H9 (cell line): Measurements from ENCODE around the gene ADGRG1. TPM values are rescaled to one million over a fixed set of nuclear protein-coding genes. Genes with fewer than 3 reads are reported as not detected.

ENCODE experiments used
- DNase-seq: peaks from one replicate; pipeline ENCODE4 v3.0.0-alpha.2; 2017
- H2AFZ ChIP-seq: one replicate; pipeline ENCODE4 v1.6.1; 2013; ENCODE audit warnings: mild to moderate bottlenecking, low read length, control low read depth, moderate library complexity
- H2AK5ac ChIP-seq: 2 replicates; pipeline ENCODE4 v1.6.1; 2013; ENCODE audit warnings: low read length, control low read depth, mixed read lengths; ENCODE audit not compliant: insufficient read length
- H2BK120ac ChIP-seq: one replicate; pipeline ENCODE4 v1.6.1; 2013; ENCODE audit warnings: low read depth, mild to moderate bottlenecking, low read length, control low read depth, inconsistent platforms; ENCODE audit not compliant: poor library complexity, severe bottlenecking
- H2BK12ac ChIP-seq: 2 replicates; pipeline ENCODE4 v1.6.1; 2013; ENCODE audit warnings: low read length, control low read depth, mixed read lengths, low read depth; ENCODE audit not compliant: insufficient read length
- H2BK15ac ChIP-seq: 2 replicates; pipeline ENCODE4 v1.6.1; 2013; ENCODE audit warnings: low read depth, low read length, control low read depth
- H2BK20ac ChIP-seq: one replicate; pipeline ENCODE4 v1.6.1; 2013; ENCODE audit warnings: low read depth, mild to moderate bottlenecking, low read length, control low read depth, inconsistent platforms; ENCODE audit not compliant: poor library complexity, severe bottlenecking
- H2BK5ac ChIP-seq: 2 replicates; pipeline ENCODE4 v1.6.1; 2013; ENCODE audit warnings: low read length, control low read depth, mixed read lengths; ENCODE audit not compliant: insufficient read length
- H3K14ac ChIP-seq: 2 replicates; pipeline ENCODE4 v1.6.1; 2013; ENCODE audit warnings: low read length, control low read depth; ENCODE audit not compliant: insufficient read depth
- H3K18ac ChIP-seq: 2 replicates; pipeline ENCODE4 v1.6.1; 2013; ENCODE audit warnings: low read depth, mild to moderate bottlenecking, mixed read lengths, low read length, control low read depth; ENCODE audit not compliant: insufficient read length
- H3K23ac ChIP-seq: 2 replicates; pipeline ENCODE4 v1.6.1; 2013; ENCODE audit warnings: low read length, control low read depth, mixed read lengths, low read depth; ENCODE audit not compliant: insufficient read length
- H3K23me2 ChIP-seq: 2 replicates; pipeline ENCODE4 v1.6.1; 2013; ENCODE audit warnings: low read depth, mild to moderate bottlenecking, mixed read lengths, low read length, control low read depth; ENCODE audit not compliant: insufficient read length, poor library complexity, severe bottlenecking
- H3K27ac ChIP-seq: 2 replicates; pipeline ENCODE4 v1.5.1; 2013; ENCODE audit warnings: low read length, control low read depth, mixed read lengths, low read depth; ENCODE audit not compliant: insufficient read length
- H3K27me3 ChIP-seq: 2 replicates; pipeline ENCODE4 v1.6.1; 2013; ENCODE audit warnings: low read length, control low read depth, inconsistent platforms; ENCODE audit not compliant: insufficient read depth
- H3K4ac ChIP-seq: 2 replicates; pipeline ENCODE4 v1.6.1; 2013; ENCODE audit warnings: low read depth, mild to moderate bottlenecking, control low read depth, inconsistent platforms, low read length, moderate library complexity
- H3K4me1 ChIP-seq: 2 replicates; pipeline ENCODE4 v1.6.1; 2013; ENCODE audit warnings: low read length, control low read depth, inconsistent platforms; ENCODE audit not compliant: insufficient read depth
- H3K4me2 ChIP-seq: 2 replicates; pipeline ENCODE4 v1.6.1; 2013; ENCODE audit warnings: low read length, control low read depth, mixed read lengths; ENCODE audit not compliant: insufficient read length, insufficient read depth
- H3K56ac ChIP-seq: 2 replicates; pipeline ENCODE4 v1.6.1; 2013; ENCODE audit warnings: low read depth, mild to moderate bottlenecking, mixed read lengths, low read length, control low read depth; ENCODE audit not compliant: insufficient read length
- H3K79me1 ChIP-seq: 2 replicates; pipeline ENCODE4 v1.6.1; 2013; ENCODE audit warnings: low read depth, mild to moderate bottlenecking, moderate library complexity, low read length, control low read depth, inconsistent platforms; ENCODE audit not compliant: insufficient read depth, poor library complexity, severe bottlenecking
- H3K79me2 ChIP-seq: 2 replicates; pipeline ENCODE4 v1.6.1; 2013; ENCODE audit warnings: low read length, control low read depth, inconsistent platforms; ENCODE audit not compliant: insufficient read depth
- H3K9ac ChIP-seq: 2 replicates; pipeline ENCODE4 v1.6.1; 2013; ENCODE audit warnings: low read length, control low read depth, mixed read lengths; ENCODE audit not compliant: insufficient read length; ENCODE audit errors: extremely low read depth
- H3K9me3 ChIP-seq: one replicate; pipeline ENCODE4 v1.6.1; 2013; ENCODE audit warnings: low read depth, low read length, inconsistent platforms; ENCODE audit not compliant: control insufficient read depth
- H3T11ph ChIP-seq: one replicate; pipeline ENCODE4 v1.6.1; 2013; ENCODE audit warnings: mild to moderate bottlenecking, low read length, control low read depth, inconsistent platforms
- H4K20me1 ChIP-seq: one replicate; pipeline ENCODE4 v1.6.1; 2013; ENCODE audit not compliant: control insufficient read depth, insufficient read length, insufficient read depth
- H4K5ac ChIP-seq: 2 replicates; pipeline ENCODE4 v1.6.1; 2013; ENCODE audit warnings: low read depth, mild to moderate bottlenecking, mixed read lengths, low read length, control low read depth; ENCODE audit not compliant: insufficient read length
- H4K8ac ChIP-seq: replicated peaks from 2 replicates; pipeline ENCODE4 v1.6.1; 2013; ENCODE audit warnings: low read length, control low read depth, mixed read lengths, low read depth; ENCODE audit not compliant: insufficient read length
- H4K91ac ChIP-seq: 2 replicates; pipeline ENCODE4 v1.6.1; 2013; ENCODE audit warnings: low read depth, mild to moderate bottlenecking, moderate library complexity, mixed read lengths, low read length, control low read depth; ENCODE audit not compliant: insufficient read length
- H3K27ac Mint-ChIP-seq, 3 experiments: 2 replicates in 2 of 3; 3 replicates in 1 of 3; pipeline ENCODE4 v1.8.0; 2020 to 2021; ENCODE audit warnings: mixed read lengths in 3 of 3, mild to moderate bottlenecking in 1 of 3, moderate library complexity in 1 of 3
- H3K27me3 Mint-ChIP-seq: 2 replicates; pipeline ENCODE4 v1.8.0; 2021; ENCODE audit warnings: low read depth, mild to moderate bottlenecking, moderate library complexity, mixed read lengths
- H3K36me3 Mint-ChIP-seq, 3 experiments: 2 replicates in 2 of 3; 3 replicates in 1 of 3; pipeline ENCODE4 v1.8.0; 2020 to 2021; ENCODE audit warnings: low read depth in 3 of 3, mixed read lengths in 3 of 3; ENCODE audit not compliant: insufficient read depth in 1 of 3
- H3K4me1 Mint-ChIP-seq, 2 experiments: 2 replicates each; pipeline ENCODE4 v1.8.0; 2020; ENCODE audit warnings: mixed read lengths in 2 of 2
- H3K4me3 Mint-ChIP-seq, 2 experiments: 2 replicates in 1 of 2; 3 replicates in 1 of 2; pipeline ENCODE4 v1.8.0; 2020 to 2021; ENCODE audit warnings: mild to moderate bottlenecking in 2 of 2, mixed read lengths in 2 of 2, moderate library complexity in 1 of 2
- H3K9me3 Mint-ChIP-seq, 2 experiments: 2 replicates in 1 of 2; 3 replicates in 1 of 2; pipeline ENCODE4 v1.8.0; 2020; ENCODE audit warnings: mild to moderate bottlenecking in 2 of 2, mixed read lengths in 2 of 2, moderate library complexity in 1 of 2
- WGBS: extraction: QIAGEN DNeasy Blood & Tissue Kit; methylation state at CpG from one replicate; pipeline ENCODE4 v1.1.7; 2013; ENCODE audit warnings: missing lambda C conversion rate, low lambda C conversion rate, mixed read lengths; ENCODE audit not compliant: insufficient read length; ENCODE audit errors: extremely low coverage; 5-methylcytosine and 5-hydroxymethylcytosine counted together
- total RNA-seq: library from RNA; stranded (reverse); gene quantifications from 2 replicates; pipeline ENCODE4 v1.2.1, GENCODE V29; 2021
- TF ChIP-seq, protein P1 (sequence below): fragments of 200-600 bp; sonication (generic); conservative IDR thresholded peaks from 3 replicates; pipeline ENCODE4 v1.8.0; 2021; ENCODE audit warnings: antibody characterized with exemption, mild to moderate bottlenecking

The ADGRG1 gene
- total RNA-seq, 1 experiment from 2014 or later = 1.1 TPM

DNA sequence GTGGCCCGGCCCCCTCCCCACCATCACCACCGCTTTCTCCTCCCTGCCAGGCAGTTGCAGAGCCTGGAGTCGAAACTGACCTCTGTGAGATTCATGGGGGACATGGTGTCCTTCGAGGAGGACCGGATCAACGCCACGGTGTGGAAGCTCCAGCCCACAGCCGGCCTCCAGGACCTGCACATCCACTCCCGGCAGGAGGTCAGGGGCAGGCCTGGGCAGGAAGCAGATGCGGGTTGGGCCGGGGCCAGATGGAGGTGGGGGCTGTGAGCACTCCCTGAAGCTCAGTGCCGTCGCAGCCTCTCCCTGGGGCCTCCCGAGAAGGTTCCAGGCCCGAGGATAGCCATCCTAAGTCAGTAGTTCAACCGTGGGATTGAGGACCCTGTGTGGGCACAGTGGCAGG is 25.5 kb downstream of the ADGRG1 start:
- no peak overlapping the region for H2BK20ac ChIP-seq
- no peak overlapping the region for H2AFZ ChIP-seq
- no peak overlapping the region for H3K23ac ChIP-seq
- no peak overlapping the region; a peak in 1 of 7 replicates for H3K27ac Mint-ChIP-seq
- TF ChIP-seq, protein P1, sequence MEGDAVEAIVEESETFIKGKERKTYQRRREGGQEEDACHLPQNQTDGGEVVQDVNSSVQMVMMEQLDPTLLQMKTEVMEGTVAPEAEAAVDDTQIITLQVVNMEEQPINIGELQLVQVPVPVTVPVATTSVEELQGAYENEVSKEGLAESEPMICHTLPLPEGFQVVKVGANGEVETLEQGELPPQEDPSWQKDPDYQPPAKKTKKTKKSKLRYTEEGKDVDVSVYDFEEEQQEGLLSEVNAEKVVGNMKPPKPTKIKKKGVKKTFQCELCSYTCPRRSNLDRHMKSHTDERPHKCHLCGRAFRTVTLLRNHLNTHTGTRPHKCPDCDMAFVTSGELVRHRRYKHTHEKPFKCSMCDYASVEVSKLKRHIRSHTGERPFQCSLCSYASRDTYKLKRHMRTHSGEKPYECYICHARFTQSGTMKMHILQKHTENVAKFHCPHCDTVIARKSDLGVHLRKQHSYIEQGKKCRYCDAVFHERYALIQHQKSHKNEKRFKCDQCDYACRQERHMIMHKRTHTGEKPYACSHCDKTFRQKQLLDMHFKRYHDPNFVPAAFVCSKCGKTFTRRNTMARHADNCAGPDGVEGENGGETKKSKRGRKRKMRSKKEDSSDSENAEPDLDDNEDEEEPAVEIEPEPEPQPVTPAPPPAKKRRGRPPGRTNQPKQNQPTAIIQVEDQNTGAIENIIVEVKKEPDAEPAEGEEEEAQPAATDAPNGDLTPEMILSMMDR = no peak
- H3K9ac ChIP-seq = no peak overlapping the region
- H3T11ph ChIP-seq = no peak overlapping the region
- H2BK5ac ChIP-seq = no peak overlapping the region
- no peaks in the 10 kb centered on the region for H3K27me3 ChIP-seq
- H3K4me1 Mint-ChIP-seq = peaks cover 0 to 10% of the 10 kb centered on the region in 2 experiments; a peak in 1 of 4 replicates
- no peak overlapping the region for H3K56ac ChIP-seq
- H3K18ac ChIP-seq = no peak overlapping the region
- H4K5ac ChIP-seq = no peak overlapping the region
- H3K4me2 ChIP-seq = no peak overlapping the region
- no CpG with 5 or more reads among the region's 16 CpGs for WGBS
- no peak overlapping the region for H4K91ac ChIP-seq
- H3K4ac ChIP-seq = no peak overlapping the region
- no peaks in the 10 kb centered on the region for H3K79me1 ChIP-seq
- H3K27ac ChIP-seq = no peak overlapping the region
- no peaks in the 10 kb centered on the region for H3K4me1 ChIP-seq
- no peak overlapping the region for H3K14ac ChIP-seq
- no peak overlapping the region for H3K4me3 Mint-ChIP-seq
- no peaks in the 10 kb centered on the region for H3K36me3 Mint-ChIP-seq
- no peak overlapping the region for H2AK5ac ChIP-seq
- no peaks in the 10 kb centered on the region for H3K23me2 ChIP-seq
- no peak for DNase-seq
- H2BK12ac ChIP-seq = no peak overlapping the region
- no peaks in the 10 kb centered on the region for H4K20me1 ChIP-seq
- H3K9me3 ChIP-seq = no peaks in the 10 kb centered on the region
- no peaks in the 10 kb centered on the region for H3K9me3 Mint-ChIP-seq
- no peak overlapping the region for H2BK120ac ChIP-seq
- no peaks in the 10 kb centered on the region; the same call in none of the 2 replicates for H3K27me3 Mint-ChIP-seq
- no peak overlapping the region for H2BK15ac ChIP-seq
- no peak overlapping the region for H4K8ac ChIP-seq
- no peaks in the 10 kb centered on the region for H3K79me2 ChIP-seq
